Measurements from ENCODE around the gene MORN1. TPM values are rescaled to one million over a fixed set of nuclear protein-coding genes. Genes with fewer than 3 reads are reported as not detected.

MORN1 gene
- total and polyA plus RNA-seq, 9 of the 15 experiments (the other 6 are each of a cell fraction or from before 2014, with no cell fraction given): 0.24 to 9.3 (median 4.2) TPM

GRCh38 chr1:2343023-2343935 lies 48.1 kb downstream of the MORN1 start:
- Histone ChIP-seq H3K79me2 (ENCODE audit: control insufficient read depth, insufficient read depth, low read length) (no peaks in the 10 kb centered on the region), H4K20me1 (replicated peaks; ENCODE audit: control insufficient read depth, insufficient read depth, low read length) (peaks cover 26% of the 10 kb centered on the region), H3K4me2 (ENCODE audit: insufficient read depth, low read length) (no peak overlapping the region), H3K27me3 (ENCODE audit: control insufficient read depth in 2 of 2, insufficient read depth in 2 of 2, low read length in 2 of 2) (peaks cover 78 to 92% of the 10 kb centered on the region in 2 experiments; a peak in 4 of 5 replicates), H3K4me3 (no peak overlapping the region), H3K4me1 (replicated peaks in 1 of 2; ENCODE audit: control insufficient read depth in 2 of 2, insufficient read depth in 2 of 2, low read length in 2 of 2) (peaks cover 0 to 44% of the 10 kb centered on the region in 2 experiments; a peak in 2 of 5 replicates), H3K9me1 (ENCODE audit: control insufficient read depth, insufficient read depth, low read length) (no peaks in the 10 kb centered on the region), H3K27ac (ENCODE audit: extremely low read depth, low read depth, low read length) (no peak overlapping the region), H3K9me3 (replicated peaks; ENCODE audit: control insufficient read depth, insufficient read depth, low read depth, low read length) (no peaks in the 10 kb centered on the region), H3K9ac (ENCODE audit: insufficient read depth in 1 of 2, low read depth in 2 of 2, low read length in 2 of 2) (no peak overlapping the region; a peak in 1 of 4 replicates), H2AFZ (ENCODE audit: low read depth, low read length) (no peak overlapping the region), H3K36me3 (ENCODE audit: control insufficient read depth, insufficient read depth, low read length) (no peaks in the 10 kb centered on the region)
- WGBS (ENCODE audit: insufficient coverage, low coverage, missing lambda C conversion rate): 10% methylated on average over 39 of the region's 39 CpGs
- intact Hi-C loops (cut with micrococcal nuclease) (no loop called here), in situ Hi-C loops (cut with MboI) (no loop called here)
- no peak for DNase-seq (ENCODE audit: extremely low read depth in 1 of 4, low spot score in 3 of 4)
- ATAC-seq: no peak
- TF ChIP-seq TCF3 (CRISPR knock-in tag; IDR thresholded peaks at IDR 0.05): no peak
- no peak for TF ChIP-seq RERE (CRISPR knock-in tag; IDR thresholded peaks at IDR 0.05; ENCODE audit: borderline replicate concordance)
- no peak for TF ChIP-seq BRD9 (IDR thresholded peaks at IDR 0.05; ENCODE audit: low read depth, partially characterized antibody)
- no peak for TF ChIP-seq DDX20 (tag; IDR thresholded peaks at IDR 0.05; ENCODE audit: low read depth)
- no peak for FAIRE-seq
- ChIA-PET CTCF (ENCODE audit: low intra/inter-chr PET ratio) (no interaction called here), POLR2A (interaction anchor here (1.2 kb wide), 1 partner anchor 23 kb away, joined by 5 read pairs; no protein-coding TSS in a partner anchor)
- BruUV-seq (replicated peaks): no TSS peak

All from K562 (cell line).